Smooth muscle cell of the pulmonary artery (primary cell): Measurements from ENCODE around the gene CEP192. TPM values are rescaled to one million over a fixed set of nuclear protein-coding genes. Genes with fewer than 3 reads are reported as not detected.

Source experiments
- total RNA-seq: library from RNA; depleted of rRNA; stranded (reverse); fragments of >200 nt; gene quantifications from 2 replicates; pipeline ENCODE4 v1.2.3, GENCODE V29; 2014

CEP192 gene
- 20.4 and 26.2 TPM in 2 replicates for total RNA-seq

GRCh38 chr18:12990967-12991820, at the start of gene CEP192:
Gene CEP192 (plus strand): TSS chr18:12991362. CDS start chr18:12999425, 8,063 bp downstream.

DNA sequence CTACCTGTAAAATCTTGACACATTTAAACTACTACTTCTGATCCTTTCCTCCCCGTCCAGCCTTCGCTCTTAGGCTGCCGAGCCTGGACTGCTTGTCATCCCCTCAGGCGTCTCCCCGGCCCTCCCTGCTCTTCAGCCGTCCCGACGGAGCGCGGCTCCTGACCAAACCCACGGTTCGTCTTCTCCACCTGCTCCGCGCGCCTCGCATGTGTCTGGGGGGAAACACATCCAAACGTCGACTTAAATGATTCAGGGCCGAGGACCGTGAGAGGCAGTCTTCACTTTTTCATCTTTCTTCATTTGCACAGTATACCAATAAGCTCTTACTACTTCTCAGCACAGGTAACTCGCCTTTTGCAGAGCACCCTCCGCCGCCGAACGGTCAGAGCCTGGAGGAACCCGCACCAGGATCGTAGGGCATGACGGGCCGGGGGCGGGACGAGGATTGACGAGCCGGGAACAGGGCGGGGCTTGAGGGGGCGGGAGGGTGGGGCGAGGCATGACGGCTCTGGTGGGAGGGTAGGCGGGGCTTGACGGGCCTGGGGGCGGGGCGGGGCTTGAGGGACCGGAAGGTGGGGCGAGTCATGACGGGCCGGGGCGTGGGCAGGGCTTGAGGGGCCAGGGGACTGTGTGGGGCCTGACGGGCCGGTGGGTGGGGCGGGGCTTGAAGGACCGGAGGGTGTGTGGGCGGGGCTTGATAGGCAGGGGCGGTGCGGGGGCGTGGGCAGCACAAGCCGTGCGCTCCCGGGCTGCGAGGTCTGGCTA, 43.7 kb upstream of the CEP192 start, which contains the start of gene SEH1L:
Gene SEH1L (plus strand): TSS at position 727 of the 765 bp plus-strand sequence. CDS start 111 bp downstream, outside the sequence.

Other genes starting within 250 kb of the CEP192 start
- 18.6 and 22.7 TPM in 2 replicates for gene PTPN2, start 107.1 kb upstream of the CEP192 start, total RNA-seq
- 66.6 and 69.0 TPM in 2 replicates for gene SEH1L, start 43.4 kb upstream of the CEP192 start, total RNA-seq
- gene LDLRAD4, start 227.4 kb downstream of the CEP192 start, total RNA-seq = 0.39 and 1.8 TPM in 2 replicates